H9 (cell line): ENCODE measurements around the gene ZBTB20. TPM values are rescaled to one million over a fixed set of nuclear protein-coding genes. Genes with fewer than 3 reads are reported as not detected.

Experiments used
- DNase-seq: peaks from one replicate; pipeline ENCODE4 v3.0.0-alpha.2; 2017
- H2AFZ ChIP-seq: one replicate; pipeline ENCODE4 v1.6.1; 2013; ENCODE audit warnings: mild to moderate bottlenecking, low read length, control low read depth, moderate library complexity
- H2AK5ac ChIP-seq: 2 replicates; pipeline ENCODE4 v1.6.1; 2013; ENCODE audit warnings: low read length, control low read depth, mixed read lengths; ENCODE audit not compliant: insufficient read length
- H2BK120ac ChIP-seq: one replicate; pipeline ENCODE4 v1.6.1; 2013; ENCODE audit warnings: low read depth, mild to moderate bottlenecking, low read length, control low read depth, inconsistent platforms; ENCODE audit not compliant: poor library complexity, severe bottlenecking
- H2BK12ac ChIP-seq: 2 replicates; pipeline ENCODE4 v1.6.1; 2013; ENCODE audit warnings: low read length, control low read depth, mixed read lengths, low read depth; ENCODE audit not compliant: insufficient read length
- H2BK15ac ChIP-seq: 2 replicates; pipeline ENCODE4 v1.6.1; 2013; ENCODE audit warnings: low read depth, low read length, control low read depth
- H2BK20ac ChIP-seq: one replicate; pipeline ENCODE4 v1.6.1; 2013; ENCODE audit warnings: low read depth, mild to moderate bottlenecking, low read length, control low read depth, inconsistent platforms; ENCODE audit not compliant: poor library complexity, severe bottlenecking
- H2BK5ac ChIP-seq: 2 replicates; pipeline ENCODE4 v1.6.1; 2013; ENCODE audit warnings: low read length, control low read depth, mixed read lengths; ENCODE audit not compliant: insufficient read length
- H3K14ac ChIP-seq: 2 replicates; pipeline ENCODE4 v1.6.1; 2013; ENCODE audit warnings: low read length, control low read depth; ENCODE audit not compliant: insufficient read depth
- H3K18ac ChIP-seq: 2 replicates; pipeline ENCODE4 v1.6.1; 2013; ENCODE audit warnings: low read depth, mild to moderate bottlenecking, mixed read lengths, low read length, control low read depth; ENCODE audit not compliant: insufficient read length
- H3K23ac ChIP-seq: 2 replicates; pipeline ENCODE4 v1.6.1; 2013; ENCODE audit warnings: low read length, control low read depth, mixed read lengths, low read depth; ENCODE audit not compliant: insufficient read length
- H3K23me2 ChIP-seq: 2 replicates; pipeline ENCODE4 v1.6.1; 2013; ENCODE audit warnings: low read depth, mild to moderate bottlenecking, mixed read lengths, low read length, control low read depth; ENCODE audit not compliant: insufficient read length, poor library complexity, severe bottlenecking
- H3K27ac ChIP-seq: 2 replicates; pipeline ENCODE4 v1.5.1; 2013; ENCODE audit warnings: low read length, control low read depth, mixed read lengths, low read depth; ENCODE audit not compliant: insufficient read length
- H3K27me3 ChIP-seq: 2 replicates; pipeline ENCODE4 v1.6.1; 2013; ENCODE audit warnings: low read length, control low read depth, inconsistent platforms; ENCODE audit not compliant: insufficient read depth
- H3K4ac ChIP-seq: 2 replicates; pipeline ENCODE4 v1.6.1; 2013; ENCODE audit warnings: low read depth, mild to moderate bottlenecking, control low read depth, inconsistent platforms, low read length, moderate library complexity
- H3K4me1 ChIP-seq: 2 replicates; pipeline ENCODE4 v1.6.1; 2013; ENCODE audit warnings: low read length, control low read depth, inconsistent platforms; ENCODE audit not compliant: insufficient read depth
- H3K4me2 ChIP-seq: 2 replicates; pipeline ENCODE4 v1.6.1; 2013; ENCODE audit warnings: low read length, control low read depth, mixed read lengths; ENCODE audit not compliant: insufficient read length, insufficient read depth
- H3K56ac ChIP-seq: 2 replicates; pipeline ENCODE4 v1.6.1; 2013; ENCODE audit warnings: low read depth, mild to moderate bottlenecking, mixed read lengths, low read length, control low read depth; ENCODE audit not compliant: insufficient read length
- H3K79me1 ChIP-seq: 2 replicates; pipeline ENCODE4 v1.6.1; 2013; ENCODE audit warnings: low read depth, mild to moderate bottlenecking, moderate library complexity, low read length, control low read depth, inconsistent platforms; ENCODE audit not compliant: insufficient read depth, poor library complexity, severe bottlenecking
- H3K79me2 ChIP-seq: 2 replicates; pipeline ENCODE4 v1.6.1; 2013; ENCODE audit warnings: low read length, control low read depth, inconsistent platforms; ENCODE audit not compliant: insufficient read depth
- H3K9ac ChIP-seq: 2 replicates; pipeline ENCODE4 v1.6.1; 2013; ENCODE audit warnings: low read length, control low read depth, mixed read lengths; ENCODE audit not compliant: insufficient read length; ENCODE audit errors: extremely low read depth
- H3K9me3 ChIP-seq: one replicate; pipeline ENCODE4 v1.6.1; 2013; ENCODE audit warnings: low read depth, low read length, inconsistent platforms; ENCODE audit not compliant: control insufficient read depth
- H3T11ph ChIP-seq: one replicate; pipeline ENCODE4 v1.6.1; 2013; ENCODE audit warnings: mild to moderate bottlenecking, low read length, control low read depth, inconsistent platforms
- H4K20me1 ChIP-seq: one replicate; pipeline ENCODE4 v1.6.1; 2013; ENCODE audit not compliant: control insufficient read depth, insufficient read length, insufficient read depth
- H4K5ac ChIP-seq: 2 replicates; pipeline ENCODE4 v1.6.1; 2013; ENCODE audit warnings: low read depth, mild to moderate bottlenecking, mixed read lengths, low read length, control low read depth; ENCODE audit not compliant: insufficient read length
- H4K8ac ChIP-seq: replicated peaks from 2 replicates; pipeline ENCODE4 v1.6.1; 2013; ENCODE audit warnings: low read length, control low read depth, mixed read lengths, low read depth; ENCODE audit not compliant: insufficient read length
- H4K91ac ChIP-seq: 2 replicates; pipeline ENCODE4 v1.6.1; 2013; ENCODE audit warnings: low read depth, mild to moderate bottlenecking, moderate library complexity, mixed read lengths, low read length, control low read depth; ENCODE audit not compliant: insufficient read length
- H3K27ac Mint-ChIP-seq, 3 experiments: 2 replicates in 2 of 3; 3 replicates in 1 of 3; pipeline ENCODE4 v1.8.0; 2020 to 2021; ENCODE audit warnings: mixed read lengths in 3 of 3, mild to moderate bottlenecking in 1 of 3, moderate library complexity in 1 of 3
- H3K27me3 Mint-ChIP-seq: 2 replicates; pipeline ENCODE4 v1.8.0; 2021; ENCODE audit warnings: low read depth, mild to moderate bottlenecking, moderate library complexity, mixed read lengths
- H3K36me3 Mint-ChIP-seq, 3 experiments: 2 replicates in 2 of 3; 3 replicates in 1 of 3; pipeline ENCODE4 v1.8.0; 2020 to 2021; ENCODE audit warnings: low read depth in 3 of 3, mixed read lengths in 3 of 3; ENCODE audit not compliant: insufficient read depth in 1 of 3
- H3K4me1 Mint-ChIP-seq, 2 experiments: 2 replicates each; pipeline ENCODE4 v1.8.0; 2020; ENCODE audit warnings: mixed read lengths in 2 of 2
- H3K4me3 Mint-ChIP-seq, 2 experiments: 2 replicates in 1 of 2; 3 replicates in 1 of 2; pipeline ENCODE4 v1.8.0; 2020 to 2021; ENCODE audit warnings: mild to moderate bottlenecking in 2 of 2, mixed read lengths in 2 of 2, moderate library complexity in 1 of 2
- H3K9me3 Mint-ChIP-seq, 2 experiments: 2 replicates in 1 of 2; 3 replicates in 1 of 2; pipeline ENCODE4 v1.8.0; 2020; ENCODE audit warnings: mild to moderate bottlenecking in 2 of 2, mixed read lengths in 2 of 2, moderate library complexity in 1 of 2
- CTCF ChIP-seq: fragments of 200-600 bp; sonication (generic); conservative IDR thresholded peaks from 3 replicates; pipeline ENCODE4 v1.8.0; 2021; ENCODE audit warnings: antibody characterized with exemption, mild to moderate bottlenecking
- WGBS: extraction: QIAGEN DNeasy Blood & Tissue Kit; methylation state at CpG from one replicate; pipeline ENCODE4 v1.1.7; 2013; ENCODE audit warnings: missing lambda C conversion rate, low lambda C conversion rate, mixed read lengths; ENCODE audit not compliant: insufficient read length; ENCODE audit errors: extremely low coverage; 5-methylcytosine and 5-hydroxymethylcytosine counted together
- total RNA-seq: library from RNA; stranded (reverse); gene quantifications from 2 replicates; pipeline ENCODE4 v1.2.1, GENCODE V29; 2021

Gene ZBTB20
- total RNA-seq, 1 experiment from 2014 or later, result 0.70 TPM

GRCh38 chr3:114709102-114709501 is 438.0 kb downstream of the ZBTB20 start:
- Histone ChIP-seq H3K4me2 (no peak overlapping the region), H3K4ac (no peak overlapping the region), H3K18ac (no peak overlapping the region), H4K91ac (no peak overlapping the region), H3K23ac (no peak overlapping the region), H2BK120ac (no peak overlapping the region), H4K5ac (no peak overlapping the region), H2BK12ac (no peak overlapping the region), H3K23me2 (no peaks in the 10 kb centered on the region), H3K79me1 (no peaks in the 10 kb centered on the region), H4K8ac (no peak overlapping the region), H4K20me1 (no peaks in the 10 kb centered on the region), H2BK15ac (no peak overlapping the region), H3K4me1 (no peaks in the 10 kb centered on the region), H2BK20ac (no peak overlapping the region), H3K14ac (no peak overlapping the region), H3K9ac (no peak overlapping the region), H3T11ph (no peak overlapping the region), H2AFZ (no peak overlapping the region), H2AK5ac (no peak overlapping the region), H3K27me3 (no peaks in the 10 kb centered on the region), H2BK5ac (no peak overlapping the region), H3K9me3 (no peaks in the 10 kb centered on the region), H3K56ac (no peak overlapping the region), H3K79me2 (no peaks in the 10 kb centered on the region), H3K27ac (no peak overlapping the region)
- H3K27ac Mint-ChIP-seq, result no peak overlapping the region
- no peaks in the 10 kb centered on the region for H3K36me3 Mint-ChIP-seq
- no CpG with 5 or more reads among the region's 1 CpG for WGBS
- no peaks in the 10 kb centered on the region for H3K27me3 Mint-ChIP-seq
- DNase-seq, result no peak
- TF ChIP-seq CTCF, result no peak
- no peak overlapping the region for H3K4me3 Mint-ChIP-seq
- H3K9me3 Mint-ChIP-seq, result no peaks in the 10 kb centered on the region
- H3K4me1 Mint-ChIP-seq, result peaks cover 18 to 23% of the 10 kb centered on the region in 2 experiments
